Right lobe of liver (tissue), 6 donors: ENCODE measurements around the gene CPM. TPM values are rescaled to one million over a fixed set of nuclear protein-coding genes. Genes with fewer than 3 reads are reported as not detected.

Experiments
- ATAC-seq, 4 donors: fragments of 200-7000 bp; cut with Tn5 transposase; one replicate each; pipeline ENCODE4 v1.9.1; 2020; ENCODE audit warnings: mild to moderate bottlenecking in 4 of 4, moderate library complexity in 4 of 4
- DNase-seq, 3 donors: peaks; one replicate each; pipeline ENCODE4 v3.0.0-alpha.2; 2020
- H3K27ac ChIP-seq, 3 donors: fragments of 200-600 bp; one replicate each; pipeline ENCODE4 v1.8.0; 2022
- H3K27me3 ChIP-seq, 2 donors: fragments of 200-600 bp; one replicate each; pipeline ENCODE4 v1.8.0; 2022
- H3K36me3 ChIP-seq, 4 donors: fragments of 200-600 bp; sonication (generic) in 1 of 4; one replicate each; pipeline versions ENCODE4 v1.5.1 to v1.8.0; 2017 to 2022; ENCODE audit warnings: control low read depth in 1 of 4
- H3K4me1 ChIP-seq, 4 donors: fragments of 200-600 bp; sonication (generic) in 1 of 4; one replicate each; pipeline versions ENCODE4 v1.5.1 to v1.8.0; 2017 to 2022; ENCODE audit warnings: control low read depth in 1 of 4
- H3K4me3 ChIP-seq, 3 donors: fragments of 200-600 bp; one replicate each; pipeline ENCODE4 v1.8.0; 2022
- H3K9me3 ChIP-seq, 4 donors: fragments of 200-600 bp; sonication (generic) in 1 of 4; one replicate each; pipeline versions ENCODE4 v1.5.1 to v1.8.0; 2017 to 2022; ENCODE audit warnings: control low read depth in 1 of 4
- POLR2A ChIP-seq: fragments of 450-650 bp; IDR thresholded peaks from one replicate; pipeline ENCODE4 v1.6.1; 2017; ENCODE audit warnings: antibody characterized with exemption, mild to moderate bottlenecking
- WGBS: methylation state at CpG from one replicate; pipeline ENCODE4 v1.1.6; 2018; ENCODE audit warnings: low coverage, low lambda C conversion rate; ENCODE audit not compliant: insufficient coverage; ENCODE audit errors: missing lambda C conversion rate; 5-methylcytosine and 5-hydroxymethylcytosine counted together
- intact Hi-C, 2 donors: fragments of 100-400 bp; cut with DNase I; formaldehyde crosslinking; loops; one replicate each; pipeline versions ENCODE4 v1.11.2 to v1.14.1; 2022
- total RNA-seq, 6 experiments: library from RNA; depleted of rRNA in 2 of 6; stranded (reverse); fragments of >200 nt in 2 of 6; fragmentation: NEBNext Ultra II Directional in 3 of 6; extraction: Animal tissue kit (Norgen Biotek cat#: 25700) in 3 of 6; gene quantifications; one replicate each; pipeline versions ENCODE4 v1.1.0 to v1.2.4, GENCODE V29; 2016 to 2023
- TF ChIP-seq, protein P1 (sequence below), 4 donors: fragments of 200-600 bp in 3 of 4; fragments of 450-650 bp in 1 of 4; IDR thresholded peaks; one replicate each; pipeline versions ENCODE4 v1.5.1 to v1.8.0; 2016 to 2022; ENCODE audit warnings: antibody characterized with exemption in 4 of 4, mild to moderate bottlenecking in 2 of 4
- donor health status: DM: no; HTN: yes; CAD: no.
- donor health status: DM: no; HTN: no; CAD: no.
- donor health status: DM: no; HTN: no; CAD: no.
- donor health status: DM: no; HTN: yes; CAD: no.
- donor health status: DM: no; HTN: yes; CAD: no.

Gene CPM
- total RNA-seq, 6 experiments from 2014 or later: 34.6 to 91.6 (median 50.0) TPM

DNA sequence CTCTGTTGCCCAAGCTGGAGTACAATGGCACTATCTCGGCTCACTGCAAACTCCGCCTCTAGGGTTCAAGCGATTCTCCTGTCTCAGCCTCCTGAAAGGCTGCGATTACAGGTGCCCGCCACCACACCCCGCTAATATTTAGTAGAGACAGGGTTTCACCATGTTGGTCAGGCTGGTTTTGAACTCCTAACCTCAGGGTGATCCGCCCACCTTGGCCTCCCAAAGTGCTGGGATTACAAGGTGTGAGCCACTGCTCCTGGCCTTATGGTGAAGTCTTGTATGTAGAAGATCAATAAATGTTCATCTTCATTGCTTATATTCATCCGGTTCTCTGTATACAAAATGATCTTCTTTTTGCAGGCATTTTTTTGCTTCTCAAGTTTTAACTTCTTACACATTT, 77.2 kb downstream of the CPM start:
- TF ChIP-seq, protein P1, sequence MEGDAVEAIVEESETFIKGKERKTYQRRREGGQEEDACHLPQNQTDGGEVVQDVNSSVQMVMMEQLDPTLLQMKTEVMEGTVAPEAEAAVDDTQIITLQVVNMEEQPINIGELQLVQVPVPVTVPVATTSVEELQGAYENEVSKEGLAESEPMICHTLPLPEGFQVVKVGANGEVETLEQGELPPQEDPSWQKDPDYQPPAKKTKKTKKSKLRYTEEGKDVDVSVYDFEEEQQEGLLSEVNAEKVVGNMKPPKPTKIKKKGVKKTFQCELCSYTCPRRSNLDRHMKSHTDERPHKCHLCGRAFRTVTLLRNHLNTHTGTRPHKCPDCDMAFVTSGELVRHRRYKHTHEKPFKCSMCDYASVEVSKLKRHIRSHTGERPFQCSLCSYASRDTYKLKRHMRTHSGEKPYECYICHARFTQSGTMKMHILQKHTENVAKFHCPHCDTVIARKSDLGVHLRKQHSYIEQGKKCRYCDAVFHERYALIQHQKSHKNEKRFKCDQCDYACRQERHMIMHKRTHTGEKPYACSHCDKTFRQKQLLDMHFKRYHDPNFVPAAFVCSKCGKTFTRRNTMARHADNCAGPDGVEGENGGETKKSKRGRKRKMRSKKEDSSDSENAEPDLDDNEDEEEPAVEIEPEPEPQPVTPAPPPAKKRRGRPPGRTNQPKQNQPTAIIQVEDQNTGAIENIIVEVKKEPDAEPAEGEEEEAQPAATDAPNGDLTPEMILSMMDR (IDR thresholded peaks at IDR 0.05): no peak
- no peak for TF ChIP-seq POLR2A
- Histone ChIP-seq H3K4me3 (no peak overlapping the region), H3K36me3 (peaks cover 0 to 16% (median 2%) of the 10 kb centered on the region in 4 donors), H3K4me1 (peaks cover 0 to 19% (median 3%) of the 10 kb centered on the region in 4 donors), H3K9me3 (no peaks in the 10 kb centered on the region), H3K27ac (no peak overlapping the region), H3K27me3 (no peaks in the 10 kb centered on the region)
- intact Hi-C loops: no loop called here
- ATAC-seq (no peak), DNase-seq (no peak)
- 90% methylated on average over 7 of the region's 8 CpGs for WGBS

DNA sequence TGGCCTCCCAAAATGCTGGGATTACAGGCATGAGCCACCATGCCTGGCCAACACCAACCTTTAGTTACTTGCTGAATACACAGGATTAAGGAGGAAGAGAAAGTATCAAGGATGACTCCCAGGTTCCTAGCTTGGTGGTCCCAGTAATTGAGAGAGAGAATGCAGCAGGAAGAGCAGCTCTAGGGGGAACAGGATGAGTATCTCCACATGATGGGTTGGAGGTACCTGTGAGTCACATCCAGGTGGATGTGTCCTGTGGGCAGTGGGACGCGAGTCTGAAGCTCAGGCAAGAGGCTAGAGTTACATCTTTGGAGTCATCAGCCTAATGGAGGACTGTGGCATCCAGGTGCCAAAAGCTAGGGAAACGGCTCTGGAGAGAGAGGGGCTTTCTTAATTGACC, 77.9 kb downstream of the CPM start:
- peaks cover 0 to 19% (median 3%) of the 10 kb centered on the region in 4 donors for H3K4me1 ChIP-seq
- H3K36me3 ChIP-seq: peaks cover 0 to 16% (median 2%) of the 10 kb centered on the region in 4 donors
- no peak for ATAC-seq
- H3K27ac ChIP-seq: no peak overlapping the region
- no peak overlapping the region for H3K4me3 ChIP-seq
- H3K9me3 ChIP-seq: no peaks in the 10 kb centered on the region
- 80% methylated on average over 1 of the region's 3 CpGs for WGBS
- no peak for TF ChIP-seq POLR2A
- TF ChIP-seq, protein P1 (IDR thresholded peaks at IDR 0.05): no peak
- H3K27me3 ChIP-seq: no peaks in the 10 kb centered on the region
- DNase-seq: no peak
- intact Hi-C loops: no loop called here

DNA sequence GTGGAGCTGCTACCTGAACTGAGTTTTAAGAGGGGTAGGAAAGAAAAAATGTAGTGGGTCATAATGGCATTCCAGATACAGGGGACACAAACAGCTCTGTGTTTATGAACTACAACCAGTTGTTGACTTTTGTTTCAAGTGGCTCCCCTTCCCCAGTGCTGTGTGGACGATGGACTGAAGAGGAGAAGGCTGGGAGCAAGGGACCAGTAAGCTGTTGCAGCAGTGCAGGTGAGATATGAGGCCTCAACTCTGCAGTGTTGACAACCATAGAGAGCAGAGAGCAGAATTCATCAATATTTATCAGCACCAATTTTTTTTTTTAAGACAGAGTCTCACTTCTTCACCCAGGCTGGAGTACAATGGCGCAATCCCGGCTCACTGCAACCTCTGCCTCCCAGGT, 78.4 kb downstream of the CPM start:
- Histone ChIP-seq H3K27ac (no peak overlapping the region), H3K27me3 (no peaks in the 10 kb centered on the region), H3K4me3 (no peak overlapping the region), H3K9me3 (no peaks in the 10 kb centered on the region), H3K4me1 (peaks cover 0 to 23% (median 4%) of the 10 kb centered on the region in 4 donors), H3K36me3 (peaks cover 0 to 16% (median 2%) of the 10 kb centered on the region in 4 donors)
- ATAC-seq: no peak
- intact Hi-C loops: no loop called here
- no peak for DNase-seq
- no peak for TF ChIP-seq POLR2A
- TF ChIP-seq, protein P1 (IDR thresholded peaks at IDR 0.05): no peak
- WGBS: no CpG with 5 or more reads among the region's 3 CpGs

DNA sequence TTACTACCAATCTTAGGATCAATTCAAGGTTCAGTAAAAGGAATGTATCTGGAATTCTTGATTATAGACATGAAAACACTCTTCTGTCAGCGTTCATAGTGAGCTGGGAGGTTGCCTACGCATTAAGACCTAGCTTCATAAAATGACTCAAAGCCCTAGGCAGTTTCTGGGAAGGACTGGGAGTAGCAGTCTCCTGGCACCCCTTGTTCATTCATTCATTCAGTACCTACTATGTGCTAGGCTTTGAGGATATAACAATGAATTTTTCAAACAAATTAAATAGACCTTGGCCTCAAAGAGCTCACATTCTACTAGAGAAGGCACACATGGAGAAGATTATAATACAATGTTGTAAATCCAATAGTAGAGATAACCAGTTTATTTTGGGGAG, 78.9 kb downstream of the CPM start:
- H3K9me3 ChIP-seq: no peaks in the 10 kb centered on the region
- no peaks in the 10 kb centered on the region for H3K27me3 ChIP-seq
- 71% methylated on average over 1 of the region's 2 CpGs for WGBS
- no peak overlapping the region for H3K27ac ChIP-seq
- no peak overlapping the region for H3K4me3 ChIP-seq
- ATAC-seq (no peak), DNase-seq (no peak)
- peaks cover 0 to 28% (median 6%) of the 10 kb centered on the region in 4 donors for H3K4me1 ChIP-seq
- intact Hi-C loops: no loop called here
- H3K36me3 ChIP-seq: peaks cover 0 to 16% (median 2%) of the 10 kb centered on the region in 4 donors
- TF ChIP-seq, protein P1 (IDR thresholded peaks at IDR 0.05): no peak
- TF ChIP-seq POLR2A: no peak
